HepG2 (cell line): ENCODE measurements around the gene ANKZF1. TPM values are rescaled to one million over a fixed set of nuclear protein-coding genes. Genes with fewer than 3 reads are reported as not detected.
A peak's percentile ranks its signal among the peaks of the same experiment; 100 is the strongest.

Experiments used
- KLF15 ChIP-seq: sonication (generic); formaldehyde crosslinking; IDR thresholded peaks from 2 replicates; pipeline ENCODE4 v1.8.1; 2023; ENCODE audit warnings: borderline replicate concordance, mild to moderate bottlenecking, inconsistent platforms, missing genetic modification reagents, mixed read lengths
- SNAPC2 ChIP-seq: sonication (generic); formaldehyde crosslinking; IDR thresholded peaks from 2 replicates; pipeline ENCODE4 v1.8.1; 2022; ENCODE audit warnings: mild to moderate bottlenecking, missing genetic modification reagents
- SOX6 ChIP-seq, 2 experiments: fragments of 450-650 bp in 1 of 2; sonication (generic) in 1 of 2; formaldehyde crosslinking in 1 of 2; IDR thresholded peaks; 2 replicates each; pipeline versions ENCODE4 v1.4.0 to v1.6.1; 2017 to 2020; ENCODE audit warnings: antibody characterized with exemption in 1 of 2, mild to moderate bottlenecking in 1 of 2, missing genetic modification reagents in 1 of 2
- USF2 ChIP-seq, 2 experiments: sonication (generic) in 1 of 2; formaldehyde crosslinking in 1 of 2; IDR thresholded peaks; 2 replicates each; pipeline versions ENCODE4 v1.5.1 to v1.6.1; 2011 to 2020; ENCODE audit warnings: borderline replicate concordance in 1 of 2, low read depth in 1 of 2, low read length in 1 of 2, mild to moderate bottlenecking in 1 of 2, missing genetic modification reagents in 1 of 2, moderate library complexity in 1 of 2
- ZBTB40 ChIP-seq, 2 experiments: fragments of 450-650 bp in 1 of 2; sonication (generic) in 1 of 2; formaldehyde crosslinking in 1 of 2; IDR thresholded peaks; 2 replicates each; pipeline versions ENCODE4 v1.6.1 to v1.8.0; 2016 to 2022; ENCODE audit warnings: antibody characterized with exemption in 1 of 2, mild to moderate bottlenecking in 1 of 2, missing genetic modification reagents in 1 of 2
- ZBTB49 ChIP-seq: sonication (generic); formaldehyde crosslinking; IDR thresholded peaks from 2 replicates; pipeline ENCODE4 v1.4.0; 2020; ENCODE audit warnings: missing genetic modification reagents, borderline replicate concordance
- ZNF235 ChIP-seq: sonication (generic); formaldehyde crosslinking; IDR thresholded peaks from 2 replicates; pipeline ENCODE4 v1.8.1; 2023; ENCODE audit warnings: mild to moderate bottlenecking, missing genetic modification reagents, borderline replicate concordance
- ZNF256 ChIP-seq: sonication (generic); formaldehyde crosslinking; conservative IDR thresholded peaks from 2 replicates; pipeline ENCODE4 v1.4.0; 2020; ENCODE audit warnings: missing genetic modification reagents
- ZNF468 ChIP-seq: sonication (generic); formaldehyde crosslinking; IDR thresholded peaks from 2 replicates; pipeline ENCODE4 v1.8.0; 2022; ENCODE audit warnings: mild to moderate bottlenecking, moderate library complexity, missing genetic modification reagents
- ZNF724P ChIP-seq: sonication (generic); formaldehyde crosslinking; IDR thresholded peaks from 2 replicates; pipeline ENCODE4 v1.8.0; 2022; ENCODE audit warnings: missing genetic modification reagents, borderline replicate concordance
- polyA plus RNA-seq, 8 experiments: library from polyadenylated mRNA; depleted of rRNA in 3 of 8; stranded (reverse) in 7 of 8; unstranded in 1 of 8; fragments of >200 nt; fragmentation: Illumina TruSeq in 4 of 8; extraction: Trizol in 4 of 8; gene quantifications; 2 replicates each; pipeline versions ENCODE4 v1.2.1 to v1.2.3, GENCODE V29; 2011 to 2016; ENCODE audit warnings: low read depth in 4 of 8, missing spikeins in 1 of 8, mixed read lengths in 1 of 8; ENCODE audit not compliant: insufficient read depth in 1 of 8
- total RNA-seq, 5 experiments: library from RNA; depleted of rRNA; stranded (reverse); fragments of >200 nt; fragmentation: Illumina TruSeq; extraction: Trizol; gene quantifications; 2 replicates each; pipeline ENCODE4 v1.2.3, GENCODE V29; 2016; ENCODE audit warnings: low read depth in 1 of 5

ANKZF1 gene
- total and polyA plus RNA-seq, 2 of the 13 experiments (the other 11 are each of a cell fraction or from before 2014, with no cell fraction given), result 25.3 to 128 TPM

GRCh38 chr2:219279151-219279915 lies 49.7 kb downstream of the ANKZF1 start, which contains the start of gene DNAJB2 (continued):
- TF ChIP-seq USF2 (IDR thresholded peaks at IDR 0.05; ENCODE audit: low read depth, low read length) (no peak), USF2 (CRISPR knock-in tag; IDR thresholded peaks at IDR 0.05; ENCODE audit: borderline replicate concordance) (peak; percentile 35; the same call in 1 of the 2 replicates), SNAPC2 (CRISPR knock-in tag) (0 out of 2 replicates have a peak, but pooled peaks have one; percentile 48), ZBTB40 (IDR thresholded peaks at IDR 0.05) (no peak), ZBTB40 (CRISPR knock-in tag; IDR thresholded peaks at IDR 0.05) (peak; percentile 62; the same call in 1 of the 2 replicates), ZNF468 (CRISPR knock-in tag) (no peak), ZNF235 (CRISPR knock-in tag) (no peak), ZBTB49 (CRISPR knock-in tag) (no peak), KLF15 (CRISPR knock-in tag) (no peak), ZNF256 (CRISPR knock-in tag) (no peak), SOX6 (IDR thresholded peaks at IDR 0.05) (no peak), SOX6 (CRISPR knock-in tag; IDR thresholded peaks at IDR 0.05) (peak; percentile 52; the same call in 1 of the 2 replicates), ZNF724P (CRISPR knock-in tag) (peak; percentile 83; the same call in 1 of the 2 replicates)
